ENCODE results near the gene NPAT. TPM values are rescaled to one million over a fixed set of nuclear protein-coding genes. Genes with fewer than 3 reads are reported as not detected.
"Not testable (repeated sequence)": the region's sequence is repeated elsewhere in the genome, so short reads cannot be mapped to it uniquely, and the experiment has no call there.

NPAT gene
- total and polyA plus RNA-seq, 12 donors: 2.2 to 32.7 (median 14.2) TPM

DNA sequence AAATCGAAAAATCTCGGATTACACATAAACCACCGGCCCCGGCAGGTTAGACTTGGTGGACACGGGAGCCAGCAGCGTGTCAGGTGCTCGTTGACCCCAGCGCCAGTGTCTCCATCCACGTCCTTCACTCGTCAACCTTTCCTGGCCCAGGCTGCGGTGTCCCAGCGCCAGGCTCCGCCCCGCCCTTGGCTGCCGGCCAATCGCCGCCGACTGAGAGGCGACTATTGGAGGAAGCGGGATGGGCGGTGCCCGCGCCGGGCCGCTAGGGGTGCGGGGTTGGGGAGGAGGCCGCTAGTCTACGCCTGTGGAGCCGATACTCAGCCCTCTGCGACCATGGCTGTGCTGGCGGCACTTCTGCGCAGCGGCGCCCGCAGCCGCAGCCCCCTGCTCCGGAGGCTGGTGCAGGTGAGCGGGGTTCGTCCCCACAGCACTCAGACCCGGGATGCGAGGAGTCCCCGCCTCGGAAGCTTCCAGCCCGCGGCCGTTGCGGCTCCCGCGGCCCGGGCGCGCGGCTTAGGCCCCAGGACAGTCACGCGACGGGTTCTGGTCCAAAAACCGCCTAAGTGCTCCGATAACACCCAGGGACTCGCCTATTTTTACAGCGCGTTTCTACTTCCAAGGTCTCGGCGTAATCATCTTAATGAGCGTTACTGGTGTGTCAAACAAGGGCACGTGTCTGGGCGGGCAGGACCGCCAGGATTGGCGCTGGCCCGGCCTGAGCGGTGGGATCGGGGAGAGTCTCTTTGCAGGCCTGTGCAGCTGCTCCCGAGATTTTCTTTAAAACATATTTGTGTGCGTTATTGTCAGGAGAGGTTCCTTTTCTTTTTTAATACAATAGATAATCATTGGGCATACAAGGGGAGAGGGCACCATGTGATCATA, 100.9 kb downstream of the NPAT start, which contains the start of gene ACAT1:
TSS of gene ACAT1 (plus strand) at position 294 of the 882 bp plus-strand sequence. CDS start at position 334, 40 bp downstream.
- no peaks in the 10 kb centered on the region for H3K27me3 ChIP-seq
- TF ChIP-seq POLR2A (IDR thresholded peaks at IDR 0.05): peak; percentile 92 to 96
- TF ChIP-seq, protein P1, sequence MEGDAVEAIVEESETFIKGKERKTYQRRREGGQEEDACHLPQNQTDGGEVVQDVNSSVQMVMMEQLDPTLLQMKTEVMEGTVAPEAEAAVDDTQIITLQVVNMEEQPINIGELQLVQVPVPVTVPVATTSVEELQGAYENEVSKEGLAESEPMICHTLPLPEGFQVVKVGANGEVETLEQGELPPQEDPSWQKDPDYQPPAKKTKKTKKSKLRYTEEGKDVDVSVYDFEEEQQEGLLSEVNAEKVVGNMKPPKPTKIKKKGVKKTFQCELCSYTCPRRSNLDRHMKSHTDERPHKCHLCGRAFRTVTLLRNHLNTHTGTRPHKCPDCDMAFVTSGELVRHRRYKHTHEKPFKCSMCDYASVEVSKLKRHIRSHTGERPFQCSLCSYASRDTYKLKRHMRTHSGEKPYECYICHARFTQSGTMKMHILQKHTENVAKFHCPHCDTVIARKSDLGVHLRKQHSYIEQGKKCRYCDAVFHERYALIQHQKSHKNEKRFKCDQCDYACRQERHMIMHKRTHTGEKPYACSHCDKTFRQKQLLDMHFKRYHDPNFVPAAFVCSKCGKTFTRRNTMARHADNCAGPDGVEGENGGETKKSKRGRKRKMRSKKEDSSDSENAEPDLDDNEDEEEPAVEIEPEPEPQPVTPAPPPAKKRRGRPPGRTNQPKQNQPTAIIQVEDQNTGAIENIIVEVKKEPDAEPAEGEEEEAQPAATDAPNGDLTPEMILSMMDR (IDR thresholded peaks at IDR 0.05): peak; percentile 17 to 79 (median 52)
- intact Hi-C loops (cut with DNase I): loop anchor here in 1 of 2 donors (10.0 kb wide), 1 partner anchor 523 kb away; no protein-coding TSS in a partner anchor
- H3K36me3 ChIP-seq (replicated peaks in 1 of 2): no peaks in the 10 kb centered on the region
- no peaks in the 10 kb centered on the region for H3K9me3 ChIP-seq (replicated peaks in 1 of 3)
- H3K4me1 ChIP-seq (replicated peaks in 1 of 2): peaks cover 24 to 34% of the 10 kb centered on the region in 2 donors
- DNase-seq: peak; percentile 97 to 99 (median 98)
- H3K27ac ChIP-seq: peak within 1 kb of the TSS; percentile 60 to 97 (median 89)
- WGBS, 4 donors: 0 to 1% (median 1%) methylated on average over 24 to 73 of the region's 73 CpGs
- peak within 1 kb of the TSS; percentile 32 to 72 (median 48) for H3K4me3 ChIP-seq

DNA sequence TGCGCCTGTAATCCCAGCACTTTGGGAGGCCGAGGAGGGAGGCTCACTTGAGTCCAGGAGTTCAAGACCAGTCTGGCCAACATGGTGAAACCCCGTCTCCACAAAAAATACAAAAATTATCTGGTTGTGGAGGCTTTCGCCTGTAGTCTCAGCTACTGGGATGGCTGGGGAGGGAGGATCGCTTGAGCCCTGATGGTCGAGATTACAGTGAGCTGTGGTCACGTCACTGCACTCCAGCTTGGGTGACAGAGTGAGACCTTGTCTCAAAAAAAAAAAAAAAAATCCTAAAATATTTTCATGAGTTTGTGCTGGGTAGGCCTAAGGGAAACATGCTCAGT, 101.5 kb downstream of the NPAT start:
- DNase-seq; H3K36me3 ChIP-seq (replicated peaks in 1 of 2); H3K27me3 ChIP-seq; H3K9me3 ChIP-seq (replicated peaks in 1 of 3): not testable (repeated sequence)
- H3K4me3 ChIP-seq: peak overlapping the region in 1 of 4 donors; percentile 72
- 54 to 66% (median 57%) methylated on average over 7 of the region's 7 CpGs for WGBS, 4 donors
- peaks cover 28 to 37% of the 10 kb centered on the region in 2 donors for H3K4me1 ChIP-seq (replicated peaks in 1 of 2)
- intact Hi-C loops (cut with DNase I): loop anchor here in 1 of 2 donors (10.0 kb wide), 1 partner anchor 524 kb away; no protein-coding TSS in a partner anchor
- H3K27ac ChIP-seq: peak overlapping the region; percentile 60 to 97 (median 89)

- no peaks in the 10 kb centered on the region for H3K36me3 ChIP-seq (replicated peaks in 1 of 2)
- intact Hi-C loops (cut with DNase I): no loop called here
- no peak overlapping the region for H3K27ac ChIP-seq
- no peak for TF ChIP-seq POLR2A (IDR thresholded peaks at IDR 0.05)
- TF ChIP-seq, protein P1 (IDR thresholded peaks at IDR 0.05): peak; percentile 36 to 74 (median 56)
- no peaks in the 10 kb centered on the region for H3K9me3 ChIP-seq (replicated peaks in 1 of 3)
- no peak for DNase-seq
- peaks cover 15 to 27% of the 10 kb centered on the region in 2 donors for H3K4me1 ChIP-seq (replicated peaks in 1 of 2)
- no peaks in the 10 kb centered on the region for H3K27me3 ChIP-seq
- H3K4me3 ChIP-seq: no peak overlapping the region
These were observed 104.6 kb downstream of the NPAT start for GRCh38 chr11:108117746-108118371.

GRCh38 chr11:108115500-108116140, 106.8 kb downstream of the NPAT start:
- WGBS, 4 donors: 23 to 39% (median 29%) methylated on average over 5 of the region's 5 CpGs
- peak in 1 of 2 donors; percentile 41 for TF ChIP-seq POLR2A (IDR thresholded peaks at IDR 0.05)
- TF ChIP-seq, protein P1 (IDR thresholded peaks at IDR 0.05): no peak
- intact Hi-C loops (cut with DNase I): no loop called here

More at GRCh38 chr11:108115500-108116140, 106.8 kb downstream of the NPAT start:
- H3K36me3 ChIP-seq (replicated peaks in 1 of 2): no peaks in the 10 kb centered on the region
- peak; percentile 89 to 98 (median 93) for DNase-seq
- H3K9me3 ChIP-seq (replicated peaks in 1 of 3): no peaks in the 10 kb centered on the region
- no peaks in the 10 kb centered on the region for H3K27me3 ChIP-seq
- H3K27ac ChIP-seq: peak overlapping the region; percentile 53 to 90 (median 67)
- peaks cover 8 to 15% of the 10 kb centered on the region in 2 donors for H3K4me1 ChIP-seq (replicated peaks in 1 of 2)
- no peak overlapping the region for H3K4me3 ChIP-seq
